Muscle of arm (tissue), 12 donors: Measurements from ENCODE around the gene ECE1. TPM values are rescaled to one million over a fixed set of nuclear protein-coding genes. Genes with fewer than 3 reads are reported as not detected.

ENCODE experiments used
- DNase-seq: peaks from one replicate; pipeline ENCODE4 v3.0.0-alpha.2; 2013
- polyA plus RNA-seq, 12 donors: library from polyadenylated mRNA; unstranded; fragments of 120-200 nt; gene quantifications; one replicate each; pipeline ENCODE4 v1.2.1, GENCODE V29; 2013; ENCODE audit not compliant: insufficient read length in 12 of 12

ECE1 gene
- polyA plus RNA-seq, 12 donors = 26.2 to 54.0 (median 30.3) TPM; not detected in 1

DNA sequence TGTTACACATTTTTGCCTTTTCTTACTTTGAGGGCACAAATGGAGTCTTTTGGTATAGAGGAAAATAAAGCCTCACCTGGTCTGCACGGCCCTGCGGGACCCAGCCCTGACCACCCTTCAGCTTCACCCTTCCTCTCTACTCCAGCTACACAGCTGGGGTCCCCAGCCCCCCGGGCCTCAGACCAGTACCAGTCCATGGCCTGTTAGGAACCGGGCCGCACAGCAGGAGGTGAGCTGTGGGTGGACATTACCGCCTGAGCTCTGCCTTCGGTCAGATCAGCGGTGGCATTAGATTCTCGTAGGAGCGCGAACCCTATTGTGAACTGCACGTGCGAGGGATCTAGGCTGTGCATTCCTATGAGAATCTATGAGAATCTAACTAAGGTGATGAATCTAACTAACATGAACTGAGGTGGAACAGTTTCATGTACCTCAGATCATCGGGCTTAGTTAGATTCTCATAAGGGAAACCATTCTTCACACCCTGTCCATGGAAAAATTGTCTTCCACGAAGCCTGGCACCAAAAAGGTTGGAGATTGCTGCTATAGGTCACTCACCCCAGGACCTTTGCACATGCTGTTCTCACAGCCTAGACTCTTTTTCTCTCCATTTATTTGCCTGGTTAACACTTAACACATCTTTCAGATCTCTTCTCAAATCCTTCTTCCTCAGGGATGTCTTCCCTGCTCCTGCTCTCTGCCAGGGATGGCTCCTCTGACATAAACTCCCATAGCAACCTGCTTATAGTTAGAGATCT, 37.5 kb upstream of the ECE1 start:
- no peak for DNase-seq

DNA sequence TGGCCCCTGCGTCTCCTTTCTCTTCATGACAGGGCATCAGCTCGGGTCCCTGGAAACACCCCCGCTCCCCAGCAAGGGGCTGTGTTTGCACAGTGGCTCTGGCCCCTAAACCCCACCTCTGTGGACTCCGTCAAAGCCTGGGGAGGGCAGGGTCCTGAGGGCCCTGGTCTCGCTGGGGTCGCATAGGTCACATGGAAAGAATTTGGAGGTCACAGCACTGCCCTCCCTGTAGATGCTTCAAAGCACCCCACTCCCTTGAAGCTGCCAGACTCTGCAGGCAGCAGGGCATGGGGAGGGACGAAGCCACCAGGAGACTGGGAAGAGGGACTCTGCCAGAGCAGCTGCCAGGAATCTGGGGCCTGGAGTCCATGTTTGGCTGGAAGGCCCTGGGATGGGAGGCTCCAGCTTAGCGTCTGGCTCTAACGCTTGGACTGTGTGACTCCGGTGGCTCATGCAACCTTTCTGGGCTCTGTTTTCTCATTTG, 36.6 kb upstream of the ECE1 start:
- no peak for DNase-seq

DNA sequence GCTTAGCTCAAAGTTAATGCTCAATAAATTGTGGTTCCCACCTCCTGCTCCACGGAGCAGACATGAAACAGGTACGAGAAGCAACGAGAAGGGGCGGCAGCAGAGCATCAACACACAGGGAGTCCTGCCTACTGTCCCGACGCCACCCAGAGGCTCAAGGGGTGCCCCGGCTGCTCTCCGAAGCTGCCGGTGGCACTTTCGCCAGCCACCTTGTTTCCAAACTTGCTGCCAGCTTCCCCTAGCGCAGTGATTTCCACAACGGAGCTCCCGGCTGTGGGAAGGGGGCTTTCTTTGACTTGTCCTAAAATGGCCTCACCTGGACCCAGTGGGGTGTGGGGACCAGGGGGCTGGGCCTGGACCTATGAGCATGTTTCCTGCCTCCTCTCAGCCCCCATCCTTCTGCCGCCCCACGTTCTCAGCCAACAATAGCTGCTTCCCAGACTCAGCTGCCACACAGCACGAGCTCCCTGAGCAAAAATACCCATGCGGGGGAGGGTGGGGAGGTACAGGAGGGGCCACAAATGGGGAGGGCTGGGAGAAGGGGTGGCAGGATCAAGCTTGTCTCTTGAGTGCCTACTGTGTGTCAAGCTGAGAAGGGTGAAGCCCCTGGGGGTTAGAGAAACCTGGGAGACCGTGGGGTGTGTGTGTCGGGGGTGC, 35.6 kb upstream of the ECE1 start:
- DNase-seq = no peak

DNA sequence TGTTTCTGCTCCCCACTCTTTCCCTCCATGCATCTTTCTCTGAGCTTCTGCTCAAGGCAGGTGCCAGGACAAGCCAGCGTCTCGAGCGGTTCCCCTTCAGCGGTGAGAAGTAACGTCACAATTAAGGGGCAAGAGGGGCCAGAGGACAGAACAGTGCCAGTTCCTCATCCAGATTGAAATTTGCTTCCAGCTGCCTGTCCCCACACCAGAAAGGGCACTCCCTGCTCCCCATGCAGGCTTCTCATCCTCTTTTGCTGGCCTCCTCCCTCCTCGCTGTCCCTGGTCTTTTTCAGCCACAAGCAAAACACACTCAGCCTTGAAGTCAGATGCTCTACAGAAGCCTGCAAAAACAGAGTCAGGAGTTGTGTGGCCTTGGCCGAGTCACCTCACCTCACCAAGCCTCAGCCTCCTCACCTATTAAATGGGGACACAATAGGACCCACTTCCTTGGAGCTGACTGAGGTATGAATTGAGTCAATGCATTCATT, 35.0 kb upstream of the ECE1 start:
- no peak for DNase-seq

DNA sequence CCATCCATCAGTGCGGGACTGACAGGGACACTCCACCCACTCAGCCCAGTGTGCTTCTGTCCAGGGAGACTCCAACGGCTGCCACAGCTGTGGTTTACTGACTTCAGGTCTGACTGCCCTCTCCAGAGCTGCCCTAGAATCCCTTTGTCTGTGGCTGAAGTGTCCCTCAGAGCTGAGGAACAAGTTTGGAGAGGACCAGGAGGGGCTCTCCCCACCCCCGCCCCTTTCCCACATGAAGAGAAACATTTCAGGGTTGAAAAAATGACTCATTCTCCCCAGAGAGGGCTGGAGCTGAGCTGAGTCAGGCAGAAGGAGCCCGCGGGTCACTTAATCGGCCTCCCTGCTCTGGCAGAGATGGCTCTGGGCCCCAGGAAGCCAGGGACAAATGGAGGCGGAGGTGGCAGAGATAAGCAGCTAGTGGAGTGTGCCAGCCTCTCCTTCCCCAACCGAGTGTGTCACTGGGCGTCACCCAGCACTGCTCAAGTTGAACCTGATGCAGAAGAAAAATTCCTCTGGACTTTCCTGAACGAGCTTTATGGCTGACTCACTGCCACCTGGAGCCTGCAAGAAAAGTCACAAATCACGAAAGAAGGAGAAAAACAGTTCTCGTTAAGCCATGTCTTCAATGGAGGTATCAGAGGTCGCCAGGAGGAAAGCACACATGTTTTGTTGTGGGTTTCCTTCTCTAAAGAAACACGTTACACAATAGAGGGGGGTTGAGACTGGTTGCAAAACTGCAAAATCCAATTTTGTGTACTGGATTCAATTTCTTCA, 34.3 kb upstream of the ECE1 start:
- no peak for DNase-seq

DNA sequence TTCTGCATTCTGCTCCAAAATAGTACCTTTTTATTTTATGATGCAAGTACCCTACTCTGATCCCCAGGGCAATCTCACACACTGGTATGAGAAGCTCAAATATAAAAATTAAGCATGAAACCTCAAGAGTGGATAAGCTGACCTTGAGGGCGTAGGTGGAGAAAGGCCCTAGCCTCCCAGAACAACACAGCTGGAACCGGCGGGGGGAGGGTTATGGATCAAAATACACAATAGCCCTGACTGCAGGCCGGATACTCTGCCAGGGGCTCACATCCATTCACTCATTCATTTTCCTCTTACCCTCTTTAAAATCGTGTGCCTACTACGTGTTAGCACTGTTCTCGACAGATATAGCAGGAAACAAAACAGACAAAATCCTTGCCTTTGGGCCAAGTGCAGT, 32.8 kb upstream of the ECE1 start:
- DNase-seq = no peak

DNA sequence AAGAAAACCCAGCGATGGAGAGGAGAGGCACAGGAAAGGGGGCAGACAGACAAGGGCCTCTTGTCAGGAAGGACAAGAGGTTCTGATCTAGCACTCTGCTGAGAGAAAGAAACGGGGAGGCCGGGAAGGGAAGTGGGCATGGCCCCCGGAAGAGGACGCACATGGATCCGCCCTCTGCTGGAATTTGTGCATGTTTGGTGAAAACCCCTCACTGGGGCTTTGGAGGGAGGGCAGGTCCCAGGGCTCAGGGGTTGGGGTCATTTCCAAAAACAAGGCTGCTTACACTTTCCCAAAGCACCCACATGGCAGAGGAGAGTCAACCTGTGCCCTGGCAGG, 32.4 kb upstream of the ECE1 start:
- no peak for DNase-seq

DNA sequence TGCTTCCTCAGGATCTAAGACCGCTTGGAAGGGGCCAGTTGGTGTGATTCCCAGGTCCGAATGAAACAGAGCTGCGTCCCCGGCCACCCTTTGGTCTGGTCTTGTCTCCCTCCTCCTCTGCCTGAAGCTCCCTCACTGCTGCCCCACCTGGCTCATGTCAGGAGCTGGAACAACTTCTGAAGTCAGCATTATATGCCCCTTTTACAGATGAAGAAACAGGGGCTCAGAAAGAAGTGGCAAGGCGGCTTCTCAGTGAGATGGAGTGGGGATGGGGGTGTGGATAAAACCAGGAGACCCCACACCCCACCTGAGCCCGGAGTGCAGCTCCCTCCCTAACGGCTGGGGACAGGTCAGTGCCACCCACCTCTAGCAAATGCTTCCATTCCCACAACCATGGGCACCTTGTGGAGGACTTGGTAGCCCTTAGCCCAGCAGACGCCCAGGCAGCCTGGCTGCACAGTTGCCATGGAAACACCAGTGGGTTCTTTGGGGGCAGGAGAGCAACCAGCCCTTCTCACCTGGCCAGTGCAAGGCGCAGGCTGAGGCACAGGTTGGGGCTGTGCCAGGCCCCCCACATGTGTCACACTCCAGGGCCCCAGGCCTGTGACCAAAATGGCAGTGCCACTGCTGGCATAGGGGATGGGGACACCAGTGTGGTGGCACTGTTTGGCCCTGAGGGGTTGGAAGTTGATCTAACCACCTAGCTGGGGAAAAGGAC, 31.9 kb upstream of the ECE1 start:
- no peak for DNase-seq

DNA sequence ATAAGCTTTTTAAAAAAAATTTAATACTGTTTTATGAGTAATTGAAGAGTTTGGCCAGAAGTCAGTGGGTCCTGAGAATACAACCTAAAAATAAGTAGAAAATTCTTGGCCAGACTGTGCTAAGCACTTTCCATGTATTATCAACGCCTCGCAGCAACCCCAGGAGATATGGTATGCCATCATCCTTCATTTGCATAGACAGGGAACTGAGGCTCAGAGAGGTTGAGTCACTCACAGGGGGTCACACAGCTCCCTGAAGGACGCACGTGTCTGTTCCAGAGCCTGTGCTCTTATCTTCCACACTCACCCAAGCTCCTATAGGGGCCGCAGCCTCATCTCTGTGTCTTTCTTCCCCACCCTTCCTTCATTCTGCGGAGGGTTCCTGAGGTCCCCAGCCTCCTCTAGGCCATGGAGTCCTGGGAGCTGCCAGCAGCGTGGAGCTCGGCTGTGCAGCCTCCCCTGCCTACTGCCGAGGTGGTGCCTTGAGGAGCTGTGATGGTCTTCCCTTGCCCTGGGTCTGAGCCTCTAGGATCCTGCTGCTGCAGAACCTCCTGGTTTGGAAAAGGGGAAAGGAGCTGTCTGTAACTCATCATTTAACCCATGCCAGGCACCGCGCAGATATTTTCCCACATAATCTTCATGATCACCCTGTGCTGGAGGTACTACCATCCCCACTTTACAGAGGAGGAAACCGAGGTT, 30.3 kb upstream of the ECE1 start:
- no peak for DNase-seq

DNA sequence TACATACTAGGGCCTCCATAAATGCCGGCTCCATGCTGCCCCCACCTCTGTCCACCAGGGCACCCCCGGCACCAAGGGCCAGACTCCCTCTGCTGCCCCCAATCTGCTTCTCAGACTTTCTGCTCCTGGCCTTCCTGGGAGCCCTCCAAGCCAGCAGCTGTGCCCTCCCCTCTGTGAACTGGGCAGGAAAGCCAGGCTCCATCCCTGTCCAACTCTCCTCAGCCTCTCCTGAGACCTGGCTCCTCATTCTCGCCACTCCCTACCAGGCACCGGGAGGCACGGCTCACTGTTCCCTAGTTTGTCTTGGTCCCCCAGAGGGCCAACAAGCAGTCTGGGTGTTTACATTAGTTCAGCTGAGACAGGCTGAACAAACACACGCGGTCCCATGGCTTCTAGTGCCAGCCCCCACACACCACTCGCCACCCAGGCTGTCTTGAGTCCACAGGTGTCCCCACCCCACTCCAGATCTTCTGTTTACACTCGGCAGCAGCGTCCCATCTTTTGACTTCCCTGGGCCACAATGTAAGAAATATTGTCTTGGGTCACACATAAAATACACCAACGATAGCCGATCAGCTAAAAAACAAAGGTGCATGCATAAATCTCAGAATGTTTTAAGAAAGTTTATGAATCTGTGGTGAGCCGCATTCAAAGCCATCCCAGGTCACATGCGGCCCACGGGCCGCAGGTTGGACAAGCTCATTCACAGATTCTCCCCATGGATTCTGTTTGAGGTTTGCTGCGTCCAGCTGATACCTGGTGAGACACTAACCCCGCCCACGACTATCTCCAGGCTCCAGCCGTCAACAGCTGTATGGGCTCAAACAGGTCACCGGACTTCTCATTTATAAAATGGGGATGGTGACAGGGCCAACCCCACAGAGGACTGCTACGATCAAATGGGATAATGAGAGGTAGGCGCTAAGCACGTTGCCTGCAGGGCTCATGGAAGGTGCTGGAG, 29.5 kb upstream of the ECE1 start:
- DNase-seq = no peak

DNA sequence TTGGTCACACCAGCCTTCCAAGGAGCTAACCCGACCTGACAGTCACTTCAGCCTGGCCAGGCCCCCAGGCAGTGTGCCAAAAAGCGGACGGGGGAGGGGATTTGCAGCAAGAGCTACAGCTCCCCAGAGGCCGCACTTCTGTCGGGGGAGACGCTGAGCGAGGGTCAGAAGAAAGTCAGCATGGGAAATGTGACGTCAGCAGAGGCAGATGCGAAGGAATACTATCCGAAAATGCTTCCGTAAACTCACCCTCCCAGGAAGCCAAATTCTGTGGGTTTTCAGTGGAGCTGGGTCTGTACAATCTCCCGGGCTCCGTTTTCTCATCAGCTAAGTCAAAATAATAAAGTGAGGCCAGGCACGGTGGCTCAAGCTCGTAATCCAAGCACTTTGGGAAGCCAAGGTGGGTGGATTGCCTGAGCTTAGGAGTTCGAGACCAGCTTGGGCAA, 28.5 kb upstream of the ECE1 start:
- DNase-seq = peak; percentile 73

DNA sequence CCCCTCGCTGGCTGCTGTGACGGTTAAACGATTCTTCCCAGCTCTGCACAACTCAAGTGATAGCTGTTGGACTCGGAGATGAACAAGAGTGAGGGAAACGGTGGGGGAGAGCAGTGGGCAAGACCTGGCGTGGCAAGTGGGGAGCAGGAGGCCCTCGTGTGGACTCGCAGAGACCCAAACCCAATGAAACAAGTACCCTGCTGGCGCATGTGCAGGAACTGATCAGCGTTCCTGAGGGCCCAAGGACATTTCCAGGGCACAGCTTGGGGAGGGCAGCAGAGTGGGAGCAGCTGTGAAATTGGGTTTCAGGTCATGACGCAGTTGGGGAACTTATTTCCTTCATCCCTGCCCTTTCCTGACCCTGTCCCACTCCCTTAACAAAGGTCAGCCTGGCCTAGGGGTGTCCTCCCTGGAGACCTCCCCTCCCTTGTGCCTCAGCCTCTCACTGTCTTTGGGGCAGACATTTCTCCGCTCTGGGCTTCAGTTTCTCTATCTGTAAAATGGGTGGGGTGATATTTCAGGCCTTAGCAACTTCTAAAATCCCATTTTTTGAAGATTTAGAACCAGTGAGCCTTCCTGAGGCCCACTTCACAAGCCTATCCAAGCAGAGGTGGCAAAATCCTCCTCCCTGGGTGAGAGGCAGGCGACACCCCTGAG, 27.9 kb upstream of the ECE1 start:
- DNase-seq = no peak

DNA sequence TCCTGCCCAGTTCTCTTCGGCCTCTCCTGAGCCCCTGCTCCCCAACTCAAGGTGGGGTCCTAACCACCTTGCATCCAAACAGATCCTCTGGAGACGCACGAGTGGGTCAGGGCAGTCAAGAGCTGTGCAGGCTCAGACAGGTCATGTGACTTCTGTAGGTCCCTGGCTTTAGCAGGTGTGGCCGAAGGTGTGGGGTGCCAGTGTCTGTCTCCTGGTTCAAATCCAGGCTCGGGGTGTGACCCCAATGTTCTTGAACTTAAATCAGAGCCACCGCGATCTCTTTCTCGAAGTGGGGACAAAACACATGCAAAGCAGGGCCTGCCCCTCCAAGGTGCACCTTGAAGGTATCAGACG, 27.4 kb upstream of the ECE1 start:
- no peak for DNase-seq

DNA sequence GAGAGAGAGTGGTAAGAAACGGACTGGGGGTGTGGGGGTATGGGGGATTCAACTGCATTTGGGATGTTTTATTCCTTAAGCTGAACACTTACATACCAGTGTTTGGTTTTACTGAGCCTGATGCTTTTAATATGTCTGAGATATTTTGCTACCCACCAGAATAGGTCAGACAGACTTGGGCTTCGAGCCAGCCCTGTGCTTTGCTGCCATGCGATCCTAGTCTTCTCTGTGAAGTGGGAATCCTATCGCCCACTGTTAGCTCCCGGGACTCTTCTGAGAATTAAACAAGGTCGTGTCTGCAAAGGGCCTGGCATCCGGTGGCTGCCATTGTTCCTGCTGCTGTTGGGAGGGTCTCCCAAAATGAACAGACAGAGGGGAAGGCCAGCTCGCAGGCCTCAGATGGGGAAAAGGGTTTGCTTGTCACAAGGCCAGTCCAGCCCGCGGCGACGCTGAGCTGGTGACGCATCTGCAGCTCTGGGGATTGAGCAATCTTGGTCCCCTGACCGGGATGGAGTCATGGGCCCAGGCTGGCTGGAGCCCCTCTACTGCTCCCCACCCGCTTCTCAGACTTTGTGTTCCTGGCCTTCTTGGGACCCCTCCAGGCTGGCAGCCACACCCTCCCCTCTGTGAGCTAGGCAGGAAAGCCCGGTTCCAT, 26.9 kb upstream of the ECE1 start:
- DNase-seq = no peak

DNA sequence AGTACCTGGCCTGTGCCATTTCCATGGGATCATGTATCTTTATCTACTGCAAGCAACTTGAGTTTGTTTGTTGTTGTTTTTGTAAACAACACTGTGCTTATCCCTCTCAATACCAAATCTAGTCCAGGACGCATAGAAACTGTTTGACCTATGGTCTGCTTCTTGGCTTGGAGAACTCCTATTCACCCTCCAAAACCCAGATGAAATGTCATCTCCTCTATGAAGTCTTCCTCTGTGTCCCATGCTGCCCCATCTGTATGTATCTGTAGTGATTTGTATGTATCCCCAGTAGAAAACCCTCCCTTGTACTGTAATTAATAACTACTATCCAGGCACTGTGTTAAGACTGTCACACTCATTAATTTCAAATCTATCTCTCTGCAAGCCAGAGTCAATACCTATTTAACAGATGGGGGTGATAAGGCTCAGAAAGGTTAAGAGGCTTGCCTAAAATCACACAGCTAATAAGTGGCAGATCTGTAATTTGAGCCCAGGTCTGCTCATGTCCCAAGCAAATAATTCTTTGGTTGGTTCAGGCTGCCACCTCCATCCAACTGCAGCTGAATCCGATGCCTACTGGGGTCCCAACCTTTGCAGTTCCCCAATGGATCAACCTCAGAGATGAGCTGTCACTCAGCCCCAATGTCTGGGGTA, 24.6 kb upstream of the ECE1 start:
- DNase-seq = no peak

DNA sequence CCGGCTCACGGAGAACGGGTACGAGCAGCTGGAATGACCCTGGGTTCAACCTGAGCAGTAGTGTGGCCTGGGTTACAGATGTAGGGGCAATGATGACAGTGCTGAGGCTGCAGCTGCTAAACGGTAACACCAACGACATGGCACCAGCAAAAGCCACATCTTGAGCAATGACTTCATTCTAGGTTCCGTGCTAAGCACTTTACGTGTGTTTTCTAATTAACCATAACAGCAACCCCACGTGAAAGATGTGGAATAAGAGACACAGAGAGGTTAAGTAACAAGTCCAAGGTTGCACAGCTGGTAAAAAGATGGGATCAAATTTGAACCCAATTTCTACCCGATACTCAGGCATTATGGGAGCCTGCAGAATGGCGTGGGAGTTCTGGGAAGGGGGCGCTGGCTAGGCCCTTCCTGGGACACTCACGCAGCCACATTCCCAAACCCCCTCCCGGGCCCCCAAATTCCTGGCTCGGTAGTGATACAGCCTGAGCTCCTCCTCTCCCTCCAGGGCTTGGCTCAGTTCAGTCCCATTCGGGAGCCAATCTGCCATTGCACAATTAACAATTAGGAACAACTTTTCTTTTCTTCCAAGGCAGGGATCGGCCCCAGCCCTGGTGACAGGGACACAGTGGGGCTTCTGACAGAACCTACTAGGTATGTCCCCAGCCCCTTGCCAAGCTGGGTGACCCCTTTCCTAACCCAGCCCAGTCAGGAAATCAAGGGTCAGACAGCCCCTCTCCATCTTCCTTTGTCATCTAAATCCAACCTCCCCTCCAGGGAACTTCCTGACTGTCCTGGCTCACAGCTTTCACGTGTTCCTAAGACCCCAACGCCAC, 23.8 kb upstream of the ECE1 start:
- DNase-seq = no peak

DNA sequence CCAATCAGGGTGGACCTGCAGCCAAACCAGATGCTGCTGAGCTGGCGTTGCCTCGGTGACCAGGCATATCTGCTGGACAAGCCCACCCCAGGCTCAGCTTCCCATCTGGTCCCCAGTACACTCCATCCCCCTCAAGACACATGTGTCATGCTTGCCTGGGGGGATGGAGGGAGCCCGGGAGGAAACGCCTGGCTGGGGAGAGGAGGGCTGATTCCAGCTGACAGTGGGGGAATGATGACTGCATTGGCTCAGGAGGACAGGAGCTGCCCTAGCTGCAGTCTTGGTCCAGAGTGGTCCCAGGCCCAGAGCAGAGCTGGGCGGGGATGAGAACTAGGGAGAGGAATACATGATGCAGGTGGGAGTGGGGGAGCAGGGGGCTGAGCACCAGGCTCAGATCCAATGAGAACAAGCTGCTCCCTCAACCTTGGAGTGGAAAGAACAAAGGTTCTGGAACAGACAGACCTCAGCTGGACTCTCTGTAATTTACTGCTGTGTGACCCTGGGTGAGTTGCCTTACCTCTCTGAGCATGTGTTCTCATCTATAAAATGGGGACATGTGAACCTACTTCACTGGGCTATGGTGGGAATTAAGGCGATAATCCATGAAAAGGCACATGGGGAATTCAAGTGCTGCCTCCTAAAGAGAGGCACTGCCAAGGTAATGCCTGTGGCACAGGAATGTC, 23.1 kb upstream of the ECE1 start:
- no peak for DNase-seq
